NCI-H2196 (cell line): Measurements from ENCODE around the gene HIVEP2.
A peak's percentile ranks its signal among the peaks of the same experiment; 100 is the strongest.

Source experiments
- DNase-seq: peaks from one replicate; lab custom pipeline; 2025; ENCODE audit not compliant: unreplicated experiment; lab: John Stamatoyannopoulos, UW

HIVEP2 gene

DNA sequence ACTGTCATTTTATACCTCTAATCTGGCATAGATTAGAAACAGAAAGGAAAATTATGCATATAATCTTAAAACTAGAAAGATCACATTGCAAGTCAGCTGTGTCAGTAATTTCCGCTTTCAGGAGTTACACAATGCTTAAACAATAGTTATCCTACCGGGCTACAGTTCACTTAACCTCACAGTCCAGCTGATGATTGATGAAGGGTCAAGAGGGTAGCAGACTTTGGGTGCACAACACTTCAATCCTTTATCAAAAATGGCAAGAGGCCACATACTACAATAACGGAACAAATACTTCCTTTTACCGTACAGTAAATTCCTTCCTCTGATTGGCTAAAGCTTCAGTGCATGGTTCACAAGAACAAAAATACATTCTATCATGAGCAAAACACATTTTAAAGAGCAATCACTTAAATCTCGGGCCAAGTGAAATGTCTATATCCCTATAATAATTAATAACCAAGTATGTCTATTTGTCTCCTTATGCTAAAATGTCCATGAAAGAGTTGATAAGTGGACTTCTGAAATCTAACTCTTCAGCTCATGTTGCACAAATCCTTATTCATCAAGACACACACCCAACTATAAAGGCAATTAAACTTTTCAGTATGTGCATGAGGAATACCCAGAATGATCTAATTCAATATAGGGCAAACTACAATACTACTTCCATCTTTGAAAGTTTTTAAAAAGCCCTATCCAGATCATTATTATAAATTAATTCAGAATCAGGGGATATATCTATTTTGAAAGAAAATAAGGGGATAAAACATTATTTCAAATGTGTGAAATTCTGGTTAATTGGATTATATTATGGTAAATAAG lies 76.8 kb downstream of the HIVEP2 start:
- peak; percentile 17 for DNase-seq

GRCh38 chr6:142867355-142867801 lies 77.6 kb downstream of the HIVEP2 start:
- no peak for DNase-seq

DNA sequence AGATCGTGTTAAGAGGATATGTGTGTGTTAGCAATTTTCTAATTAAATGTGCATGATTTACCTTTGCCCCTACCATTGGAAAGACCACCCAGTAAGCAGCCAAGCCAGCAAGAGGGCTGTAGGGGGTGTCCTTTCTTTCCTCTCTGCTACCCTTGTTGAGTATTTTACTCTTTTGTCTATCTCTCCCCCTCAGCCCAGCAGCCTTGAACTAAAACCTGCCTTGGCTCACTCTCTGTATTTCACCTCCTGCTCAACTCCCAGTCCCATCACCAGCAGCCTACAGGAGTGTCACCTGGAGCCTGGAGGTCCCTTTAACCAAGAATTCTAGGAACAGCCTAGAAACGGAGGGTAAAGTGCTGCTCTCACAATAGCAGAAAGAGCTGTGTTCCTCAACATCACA lies 81.0 kb downstream of the HIVEP2 start:
- DNase-seq, result no peak

DNA sequence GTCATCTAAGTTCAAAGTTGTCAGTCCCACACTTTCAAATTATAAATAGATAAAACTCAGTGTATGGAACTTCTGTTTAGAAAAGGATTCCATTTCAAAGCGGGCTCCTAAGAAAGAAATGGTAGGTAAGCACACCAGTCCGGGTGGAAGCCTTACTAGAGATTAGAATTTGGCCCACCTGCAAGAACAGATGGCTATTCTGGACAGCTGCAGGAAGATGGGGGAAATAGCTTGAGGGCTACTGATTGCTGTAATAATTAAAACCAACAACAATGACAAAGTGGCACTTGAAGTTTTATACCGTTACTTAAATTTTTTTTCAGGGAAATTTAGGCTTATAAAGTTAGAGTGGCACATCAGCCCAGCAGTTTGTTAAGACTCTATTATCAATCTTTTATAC lies 83.3 kb downstream of the HIVEP2 start:
- DNase-seq, result no peak

GRCh38 chr6:142860498-142860897 lies 84.5 kb downstream of the HIVEP2 start:
- DNase-seq, result no peak

- no peak for DNase-seq
Measured at GRCh38 chr6:142857796-142858555, 87.0 kb downstream of the HIVEP2 start.

DNA sequence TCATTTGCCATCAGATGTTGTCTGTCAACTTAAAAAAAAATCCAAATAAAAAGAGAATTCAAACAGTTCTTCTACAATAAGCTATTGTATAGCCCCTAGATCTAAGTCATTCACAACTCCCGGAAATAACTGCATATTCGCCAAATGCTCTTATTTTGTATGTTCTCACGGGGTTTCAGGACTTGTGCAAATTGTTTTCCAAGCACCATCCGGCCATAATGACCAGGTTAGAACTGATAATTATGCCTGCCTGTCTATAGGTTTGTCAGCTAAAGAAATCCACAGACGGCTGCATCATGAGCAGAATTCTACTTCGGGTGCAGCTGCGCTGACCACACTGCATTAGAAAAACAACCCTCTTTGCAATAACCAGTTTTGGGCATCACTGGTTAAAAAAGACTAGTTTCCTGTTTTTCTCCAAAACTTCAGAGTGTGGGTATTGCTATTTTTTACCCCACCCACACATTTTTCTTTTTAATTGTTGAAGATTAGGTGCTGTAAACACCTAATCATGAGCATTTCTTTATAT lies 87.7 kb downstream of the HIVEP2 start:
- no peak for DNase-seq

GRCh38 chr6:142856624-142857232 lies 88.2 kb downstream of the HIVEP2 start:
- DNase-seq, result no peak

DNA sequence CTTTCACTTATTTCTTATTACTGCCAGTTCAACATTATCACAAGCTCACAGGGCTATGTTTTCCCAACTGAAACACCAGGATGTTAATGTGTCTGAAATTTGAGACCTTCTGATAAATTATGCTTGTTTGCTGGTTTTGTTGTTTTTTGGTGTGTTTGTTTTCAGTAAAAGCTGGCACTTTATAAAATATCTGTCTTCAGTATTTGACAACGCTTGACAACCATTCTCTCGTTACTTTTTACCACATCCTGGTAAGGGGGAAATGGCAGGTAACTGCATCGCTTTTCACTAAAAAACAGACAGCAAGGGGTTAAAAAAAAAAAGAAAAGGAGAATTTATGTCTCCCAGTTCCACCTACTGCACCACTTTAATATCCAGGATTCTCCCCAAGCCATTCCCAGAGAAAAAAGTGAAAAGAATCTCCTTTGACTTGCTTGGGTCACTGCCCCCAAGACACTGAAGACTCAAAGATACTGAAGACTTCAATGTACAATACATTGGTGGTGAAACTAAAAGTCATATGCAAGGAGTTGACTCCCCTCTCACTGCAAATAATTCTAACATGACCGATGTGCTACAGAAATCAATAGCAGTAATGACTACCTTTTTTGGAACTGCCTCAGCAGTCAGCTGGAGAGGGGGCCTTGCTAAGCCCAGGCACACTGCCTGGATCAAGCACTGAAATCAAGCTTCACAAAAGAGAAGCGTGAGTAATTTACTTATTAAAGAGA lies 88.9 kb downstream of the HIVEP2 start:
- DNase-seq, result no peak

DNA sequence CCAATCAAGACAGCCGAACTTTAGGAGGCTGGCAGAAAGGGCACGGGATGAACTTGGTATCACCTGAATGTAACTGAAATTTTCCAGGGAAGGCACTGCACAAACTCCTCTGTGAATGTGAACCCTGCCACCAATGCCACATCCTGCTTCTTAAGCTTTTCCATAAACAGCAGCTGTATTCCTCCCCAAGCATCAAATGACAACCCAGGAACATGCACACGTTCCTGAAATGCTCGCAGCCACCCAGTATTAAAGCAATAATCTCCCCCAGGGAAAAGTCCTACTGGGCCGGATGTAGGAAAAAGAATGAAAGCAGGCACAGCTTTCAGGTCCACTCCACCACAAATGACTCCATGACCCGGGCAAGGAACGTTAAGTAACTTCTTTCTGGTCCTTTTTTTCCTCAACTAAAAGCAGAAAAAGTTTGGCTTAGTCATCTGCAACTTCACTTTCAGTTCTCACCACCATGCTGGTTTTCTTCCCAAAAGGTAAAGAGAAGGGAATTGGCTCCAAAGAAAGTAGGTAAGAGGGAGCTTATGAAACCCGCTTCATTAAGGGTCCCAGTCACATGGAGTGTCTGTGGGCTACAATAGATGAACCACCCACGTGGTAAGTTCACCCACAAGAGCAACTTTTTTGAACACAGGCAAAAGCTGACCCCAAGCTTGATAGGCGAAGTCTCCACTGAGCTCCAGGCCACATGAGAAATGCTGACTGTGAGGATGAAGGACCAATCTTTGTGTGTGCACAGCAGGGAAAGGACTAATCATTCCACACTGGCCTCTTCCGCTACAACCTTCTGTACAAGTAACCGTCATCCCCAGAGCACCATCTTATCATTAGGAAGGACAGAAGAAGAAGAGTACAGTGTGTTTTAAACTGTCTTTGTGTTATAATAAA lies 90.1 kb downstream of the HIVEP2 start:
- DNase-seq, result no peak

DNA sequence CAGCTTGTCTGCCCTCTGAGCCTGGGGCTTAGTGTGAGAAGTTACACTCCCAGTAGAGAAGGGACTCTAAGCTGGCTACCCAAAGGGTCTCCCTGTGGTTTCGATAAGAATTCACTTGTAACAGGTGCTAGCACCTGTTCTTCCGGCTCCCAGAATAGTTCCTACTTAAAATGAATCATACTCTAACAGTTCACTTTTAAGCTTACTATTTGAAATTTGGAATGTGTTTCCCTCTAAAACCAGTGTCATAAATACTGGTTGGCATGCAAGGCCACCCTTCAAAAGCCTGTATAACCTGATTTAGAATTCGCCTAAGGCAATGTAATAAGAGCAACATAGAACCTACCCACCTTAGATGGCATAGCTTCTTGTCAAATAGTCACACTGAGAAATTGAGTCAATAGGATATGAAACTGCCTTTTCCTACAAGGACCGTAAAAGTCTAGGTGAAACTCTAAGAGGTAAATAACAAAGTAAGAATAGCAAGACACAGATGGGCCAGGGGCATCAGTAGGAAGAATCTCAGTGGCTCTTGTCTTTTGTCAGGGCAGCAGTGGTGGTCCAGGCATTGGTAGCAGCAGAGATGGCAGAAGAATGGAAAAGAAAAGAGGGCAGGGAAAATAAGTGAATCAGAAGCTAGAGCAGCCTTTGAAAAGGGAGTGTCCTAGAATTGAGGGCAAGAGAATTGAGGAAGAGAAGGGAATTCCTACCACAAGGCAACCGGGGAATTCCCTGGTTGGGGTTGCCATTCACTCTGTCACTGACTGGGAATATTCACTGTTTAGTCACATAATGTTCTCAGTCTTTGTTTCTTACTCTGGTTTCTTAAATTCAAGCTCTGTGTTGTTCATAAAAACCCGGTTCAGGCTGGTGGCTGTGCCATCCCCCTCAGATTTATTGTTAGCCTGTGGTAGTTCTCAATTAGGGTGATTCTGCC lies 91.5 kb downstream of the HIVEP2 start:
- DNase-seq, result no peak

DNA sequence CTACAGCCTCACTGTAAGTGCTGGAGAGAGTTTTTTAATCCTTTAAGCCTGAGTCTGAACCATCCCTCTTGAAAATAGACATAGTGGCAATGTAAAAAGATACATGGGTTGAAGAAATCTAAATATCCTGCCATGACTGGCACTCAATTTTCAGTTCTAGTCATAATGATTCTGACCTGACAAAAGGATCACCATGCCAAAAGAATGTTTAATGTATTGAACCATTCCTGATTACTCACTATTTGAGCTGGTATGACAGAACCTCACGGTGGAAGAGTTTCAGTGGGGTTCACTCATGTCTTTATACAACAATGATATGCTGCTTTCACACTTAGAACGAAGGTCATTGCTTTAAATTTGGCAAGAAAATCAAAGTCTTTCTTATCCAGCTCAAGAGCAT lies 93.4 kb downstream of the HIVEP2 start:
- no peak for DNase-seq

DNA sequence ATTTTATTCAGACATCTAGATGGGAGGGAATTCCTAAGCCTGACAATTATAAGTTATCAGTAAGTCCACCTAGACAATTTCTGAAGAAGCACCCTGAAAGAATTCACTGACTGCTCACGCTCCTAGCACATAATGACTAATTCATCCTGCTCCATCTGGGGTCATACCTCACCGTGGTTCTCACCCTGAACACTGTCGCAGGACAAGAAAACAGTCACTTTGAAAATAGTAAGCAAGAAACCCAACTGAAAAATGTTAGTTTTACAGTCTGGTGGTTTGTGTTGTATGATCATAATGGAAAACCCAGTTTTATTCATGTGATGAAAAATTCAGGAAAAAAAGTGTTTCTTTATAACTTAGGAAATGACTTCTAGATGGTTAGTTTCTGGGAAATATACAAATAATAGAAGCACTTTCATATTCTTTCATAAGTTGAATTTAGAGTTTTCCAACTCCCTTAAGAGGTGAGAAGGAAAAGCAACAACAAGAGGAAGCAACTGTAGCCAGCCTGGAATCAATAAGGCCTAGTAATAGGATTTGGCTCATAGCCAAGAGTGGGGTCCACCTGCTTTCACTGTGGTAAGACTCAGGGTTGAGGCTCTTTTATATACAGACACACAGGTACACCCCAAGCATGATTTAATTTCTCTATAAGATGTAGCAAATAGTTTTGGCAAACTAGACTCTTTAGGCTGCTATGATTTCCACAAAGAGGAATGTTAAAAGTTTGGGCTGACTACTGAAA lies 94.1 kb downstream of the HIVEP2 start:
- DNase-seq, result no peak

DNA sequence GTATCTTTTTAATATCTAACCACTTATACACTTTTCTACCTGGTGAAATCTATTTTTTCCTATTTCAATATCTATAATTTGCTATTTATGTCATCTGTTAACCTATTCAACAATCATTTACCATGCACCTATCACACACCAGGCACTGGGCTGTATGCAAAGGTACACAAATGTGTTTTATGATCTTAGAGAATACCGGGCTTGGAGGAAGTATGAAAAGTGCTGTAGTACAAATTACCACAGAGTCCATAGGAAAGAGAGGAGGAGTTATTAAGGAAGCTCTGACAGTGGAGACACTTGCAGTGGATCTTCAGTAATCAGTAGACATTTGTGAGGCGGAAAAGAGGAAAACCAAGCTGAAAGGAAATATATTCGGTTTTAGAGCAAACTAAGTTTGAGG lies 96.0 kb downstream of the HIVEP2 start:
- no peak for DNase-seq

DNA sequence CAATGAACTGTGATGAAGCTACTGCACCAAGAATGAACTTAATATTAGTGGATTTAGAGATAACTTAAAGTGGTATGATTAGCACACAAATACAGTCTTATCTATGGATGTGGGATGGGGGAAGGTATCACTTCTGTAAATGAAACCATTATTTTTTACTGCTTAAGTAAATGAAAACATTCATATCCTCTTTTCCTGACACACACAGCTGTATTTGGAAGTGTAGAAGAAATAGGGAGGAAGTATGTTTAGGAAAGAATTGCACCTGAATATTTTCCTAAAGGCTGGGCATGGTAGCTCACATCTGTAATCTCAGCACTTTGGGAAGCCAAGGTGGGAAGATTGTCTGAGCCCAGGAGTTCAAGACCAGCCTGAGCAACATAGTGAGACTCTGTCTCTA lies 96.8 kb downstream of the HIVEP2 start:
- no peak for DNase-seq

GRCh38 chr6:142846883-142847287 lies 98.1 kb downstream of the HIVEP2 start:
- no peak for DNase-seq

GRCh38 chr6:142846459-142846831 lies 98.5 kb downstream of the HIVEP2 start:
- DNase-seq, result no peak
